WTC11 (cell line): Measurements from ENCODE around the gene TTC7B. TPM values are rescaled to one million over a fixed set of nuclear protein-coding genes. Genes with fewer than 3 reads are reported as not detected.

Experiments used
- ATAC-seq: fragments of 200-7000 bp; cut with Tn5 transposase; 2 replicates; pipeline ENCODE4 v1.10.0; 2021; ENCODE audit warnings: mild to moderate bottlenecking, moderate library complexity
- CTCF ChIA-PET: fragments of 300-600 bp; sonication (Branson Sonifier 250); formaldehyde crosslinking; loops from one replicate; lab custom pipeline; 2021; ENCODE audit warnings: antibody characterized with exemption; lab: Charles Lee
- POLR2A ChIA-PET: fragments of 350-600 bp; sonication (Branson Sonifier 250); formaldehyde crosslinking; loops from one replicate; lab custom pipeline; 2021; ENCODE audit warnings: antibody characterized with exemption; lab: Charles Lee
- DNase-seq: peaks from one replicate; pipeline ENCODE4 v3.0.0; 2021; ENCODE audit warnings: low spot score
- H3K27ac Mint-ChIP-seq: 2 replicates; pipeline ENCODE4 v1.8.0; 2021; ENCODE audit warnings: mixed read lengths
- H3K27me3 Mint-ChIP-seq: 2 replicates; pipeline ENCODE4 v1.8.0; 2021; ENCODE audit warnings: low read depth, mild to moderate bottlenecking, moderate library complexity, mixed read lengths
- H3K36me3 Mint-ChIP-seq: 2 replicates; pipeline ENCODE4 v1.8.0; 2021; ENCODE audit warnings: mixed read lengths
- H3K4me1 Mint-ChIP-seq: 2 replicates; pipeline ENCODE4 v1.8.0; 2022; ENCODE audit warnings: mixed read lengths
- H3K4me3 Mint-ChIP-seq: 2 replicates; pipeline ENCODE4 v1.8.0; 2021; ENCODE audit warnings: mild to moderate bottlenecking, moderate library complexity, mixed read lengths
- H3K9me3 Mint-ChIP-seq: 2 replicates; pipeline ENCODE4 v1.8.0; 2021; ENCODE audit warnings: mixed read lengths
- AFF4 ChIP-seq: sonication (generic); formaldehyde crosslinking; IDR thresholded peaks from 2 replicates; pipeline ENCODE4 v1.8.1; 2023; ENCODE audit warnings: mild to moderate bottlenecking, missing genetic modification reagents, borderline replicate concordance
- ATF2 ChIP-seq: sonication (generic); formaldehyde crosslinking; IDR thresholded peaks from 2 replicates; pipeline ENCODE4 v1.8.1; 2022; ENCODE audit warnings: low read depth, missing genetic modification reagents, borderline replicate concordance
- ATF3 ChIP-seq: sonication (generic); formaldehyde crosslinking; conservative IDR thresholded peaks from 2 replicates; pipeline ENCODE4 v1.8.1; 2022; ENCODE audit warnings: mild to moderate bottlenecking, missing genetic modification reagents
- CBFB ChIP-seq: sonication (generic); formaldehyde crosslinking; IDR thresholded peaks from 2 replicates; pipeline ENCODE4 v1.8.1; 2022; ENCODE audit warnings: mild to moderate bottlenecking, low read depth, missing genetic modification reagents
- CREB1 ChIP-seq: sonication (generic); formaldehyde crosslinking; IDR thresholded peaks from 2 replicates; pipeline ENCODE4 v1.8.0; 2023; ENCODE audit warnings: mild to moderate bottlenecking, missing genetic modification reagents
- E2F4 ChIP-seq: sonication (generic); formaldehyde crosslinking; IDR thresholded peaks from 2 replicates; pipeline ENCODE4 v1.8.1; 2022; ENCODE audit warnings: low read depth, mild to moderate bottlenecking, moderate library complexity, missing genetic modification reagents, borderline replicate concordance
- EMX1 ChIP-seq: fragments of 250-450 bp; sonication (Bioruptor Pico); IDR thresholded peaks from 2 replicates; pipeline ENCODE4 v1.8.0; 2021; ENCODE audit warnings: mild to moderate bottlenecking
- FOXJ3 ChIP-seq: sonication (generic); formaldehyde crosslinking; IDR thresholded peaks from 2 replicates; pipeline ENCODE4 v1.9.0; 2021; ENCODE audit warnings: missing genetic modification reagents, mild to moderate bottlenecking, borderline replicate concordance
- GRHL2 ChIP-seq: fragments of 250-450 bp; sonication (Bioruptor Pico); IDR thresholded peaks from 2 replicates; pipeline ENCODE4 v1.8.0; 2022; ENCODE audit warnings: mild to moderate bottlenecking, moderate library complexity; ENCODE audit not compliant: insufficient replicate concordance, severe bottlenecking
- NFYB ChIP-seq: sonication (generic); formaldehyde crosslinking; conservative IDR thresholded peaks from 2 replicates; pipeline ENCODE4 v1.8.0; 2022; ENCODE audit warnings: low read depth, missing genetic modification reagents
- NR3C1 ChIP-seq: sonication (generic); formaldehyde crosslinking; conservative IDR thresholded peaks from 2 replicates; pipeline ENCODE4 v1.8.1; 2023; ENCODE audit warnings: low read depth, mild to moderate bottlenecking, missing genetic modification reagents
- PREB ChIP-seq: sonication (generic); formaldehyde crosslinking; IDR thresholded peaks from 2 replicates; pipeline ENCODE4 v1.8.1; 2022; ENCODE audit warnings: mild to moderate bottlenecking, missing genetic modification reagents, moderate library complexity, borderline replicate concordance
- PRRX2 ChIP-seq: fragments of 250-450 bp; sonication (Bioruptor Pico); IDR thresholded peaks from 2 replicates; pipeline ENCODE4 v1.8.0; 2021; ENCODE audit warnings: mild to moderate bottlenecking
- RELA ChIP-seq: sonication (generic); formaldehyde crosslinking; IDR thresholded peaks from 2 replicates; pipeline ENCODE4 v1.8.1; 2022; ENCODE audit warnings: missing genetic modification reagents, mild to moderate bottlenecking, borderline replicate concordance
- SMAD4 ChIP-seq: sonication (generic); formaldehyde crosslinking; IDR thresholded peaks from 2 replicates; pipeline ENCODE4 v1.8.0; 2022; ENCODE audit warnings: mild to moderate bottlenecking, missing genetic modification reagents
- SOX15 ChIP-seq: fragments of 250-450 bp; sonication (Bioruptor Pico); IDR thresholded peaks from 2 replicates; pipeline ENCODE4 v1.9.0; 2021; ENCODE audit warnings: mild to moderate bottlenecking
- TEAD1 ChIP-seq: sonication (generic); formaldehyde crosslinking; IDR thresholded peaks from 2 replicates; pipeline ENCODE4 v1.8.0; 2022; ENCODE audit warnings: mild to moderate bottlenecking, missing genetic modification reagents
- TEAD4 ChIP-seq: sonication (generic); formaldehyde crosslinking; IDR thresholded peaks from 2 replicates; pipeline ENCODE4 v1.8.0; 2022; ENCODE audit warnings: mild to moderate bottlenecking, missing genetic modification reagents
- ZMAT4 ChIP-seq: fragments of 250-450 bp; sonication (Bioruptor Pico); IDR thresholded peaks from 2 replicates; pipeline ENCODE4 v1.9.0; 2021; ENCODE audit warnings: mild to moderate bottlenecking
- ZNF121 ChIP-seq: sonication (generic); formaldehyde crosslinking; IDR thresholded peaks from 2 replicates; pipeline ENCODE4 v1.8.0; 2023; ENCODE audit warnings: missing genetic modification reagents
- ZNF423 ChIP-seq: fragments of 250-450 bp; sonication (Bioruptor Pico); IDR thresholded peaks from 2 replicates; pipeline ENCODE4 v2.1.2; 2022; ENCODE audit warnings: mild to moderate bottlenecking, moderate library complexity
- ZNF425 ChIP-seq: fragments of 250-450 bp; sonication (Bioruptor Pico); conservative IDR thresholded peaks from 2 replicates; pipeline ENCODE4 v1.9.0; 2021; ENCODE audit warnings: mild to moderate bottlenecking
- total RNA-seq: library from RNA; stranded (reverse); gene quantifications from 3 replicates; pipeline ENCODE4 v1.2.3, GENCODE V29; 2021

Gene TTC7B
- total RNA-seq, 1 experiment from 2014 or later: 27.6 TPM

- ATAC-seq (no peak), DNase-seq (no peak)
- H3K4me3 Mint-ChIP-seq: no peak overlapping the region
- ChIA-PET CTCF (no interaction called here), POLR2A (no interaction called here)
- no peaks in the 10 kb centered on the region for H3K36me3 Mint-ChIP-seq
- H3K9me3 Mint-ChIP-seq: no peaks in the 10 kb centered on the region
- H3K4me1 Mint-ChIP-seq: peaks cover 7% of the 10 kb centered on the region
- no peaks in the 10 kb centered on the region for H3K27me3 Mint-ChIP-seq
- H3K27ac Mint-ChIP-seq: no peak overlapping the region
- no peak for TF ChIP-seq SOX15 (CRISPR knock-in tag)
- peak; percentile 50 for TF ChIP-seq NFYB (CRISPR knock-in tag)
These were observed 7.3 kb downstream of the TTC7B start for GRCh38 chr14:90808759-90809529.

GRCh38 chr14:90807060-90807459 lies 9.2 kb downstream of the TTC7B start:
- POLR2A ChIA-PET: no interaction called here
- H3K4me1 Mint-ChIP-seq: peaks cover 14% of the 10 kb centered on the region
- H3K27me3 Mint-ChIP-seq: no peaks in the 10 kb centered on the region
- DNase-seq (no peak), ATAC-seq (no peak)
- TF ChIP-seq ZNF423 (CRISPR knock-in tag) (no peak), SMAD4 (CRISPR knock-in tag) (no peak), TEAD1 (CRISPR knock-in tag) (no peak), FOXJ3 (CRISPR knock-in tag) (no peak), TEAD4 (CRISPR knock-in tag) (no peak), E2F4 (CRISPR knock-in tag) (no peak), ZNF121 (CRISPR knock-in tag) (no peak), GRHL2 (CRISPR knock-in tag) (no peak), ZMAT4 (CRISPR knock-in tag) (no peak), ATF3 (CRISPR knock-in tag) (no peak), CREB1 (CRISPR knock-in tag) (no peak), ATF2 (no peak), CBFB (CRISPR knock-in tag) (no peak), PRRX2 (CRISPR knock-in tag) (no peak), ZNF425 (no peak), RELA (CRISPR knock-in tag) (no peak), PREB (CRISPR knock-in tag) (no peak), AFF4 (CRISPR knock-in tag) (no peak), NR3C1 (CRISPR knock-in tag) (no peak), EMX1 (no peak)
- H3K4me3 Mint-ChIP-seq: no peak overlapping the region
- peak overlapping the region; percentile 42; the same call in 1 of the 2 replicates for H3K27ac Mint-ChIP-seq
- no peaks in the 10 kb centered on the region for H3K36me3 Mint-ChIP-seq
- H3K9me3 Mint-ChIP-seq: no peaks in the 10 kb centered on the region
- CTCF ChIA-PET: interaction anchor here (1.1 to 2.1 kb wide), 4 partner anchors 9 to 49 kb away, joined by 3 to 6 read pairs (median 6); no protein-coding TSS in a partner anchor
